Lung (tissue), 12 donors: Measurements from ENCODE around the gene MGAT4D. TPM values are rescaled to one million over a fixed set of nuclear protein-coding genes. Genes with fewer than 3 reads are reported as not detected.
"Not testable (repeated sequence)": the region's sequence is repeated elsewhere in the genome, so short reads cannot be mapped to it uniquely, and the experiment has no call there.

ENCODE experiments used
- ATAC-seq: fragments of 200-7000 bp; cut with Tn5 transposase; one replicate; pipeline ENCODE4 v1.9.1; 2020; ENCODE audit warnings: moderate number of reproducible peaks; ENCODE audit not compliant: insufficient read depth, low FRiP score
- DNase-seq, 3 donors: peaks; one replicate each; pipeline ENCODE4 v3.0.0-alpha.2; 2013 to 2017
- H3K27ac ChIP-seq, 2 donors: one replicate each; pipeline ENCODE4 v1.5.1; 2013; ENCODE audit warnings: mild to moderate bottlenecking in 2 of 2, moderate library complexity in 2 of 2, control low read depth in 1 of 2, inconsistent platforms in 1 of 2, low read depth in 1 of 2, low read length in 1 of 2
- H3K27me3 ChIP-seq, 3 donors: one replicate each; pipeline ENCODE4 v1.5.1; 2013; ENCODE audit warnings: low read length in 2 of 3; ENCODE audit not compliant: control insufficient read depth in 3 of 3, insufficient read depth in 3 of 3
- H3K36me3 ChIP-seq, 4 donors: one replicate each; pipeline ENCODE4 v1.5.1; 2013; ENCODE audit warnings: low read length in 4 of 4, mild to moderate bottlenecking in 1 of 4, moderate library complexity in 1 of 4; ENCODE audit not compliant: control insufficient read depth in 4 of 4, insufficient read depth in 4 of 4
- H3K4me1 ChIP-seq, 5 donors: one replicate each; pipeline ENCODE4 v1.5.1; 2013; ENCODE audit warnings: low read length in 5 of 5, mild to moderate bottlenecking in 2 of 5, moderate library complexity in 1 of 5; ENCODE audit not compliant: control insufficient read depth in 5 of 5, insufficient read depth in 5 of 5
- H3K4me3 ChIP-seq: one replicate; pipeline ENCODE4 v1.5.1; 2013; ENCODE audit warnings: mild to moderate bottlenecking, control low read depth, moderate library complexity
- H3K9ac ChIP-seq, 2 donors: one replicate each; pipeline ENCODE4 v1.5.1; 2013; ENCODE audit warnings: low read length in 2 of 2, control low read depth in 1 of 2; ENCODE audit not compliant: insufficient read depth in 1 of 2
- H3K9me3 ChIP-seq, 4 donors: one replicate each; pipeline ENCODE4 v1.5.1; 2013; ENCODE audit warnings: low read length in 3 of 4, mild to moderate bottlenecking in 1 of 4, moderate library complexity in 1 of 4; ENCODE audit not compliant: control insufficient read depth in 4 of 4, insufficient read depth in 3 of 4
- CTCF ChIP-seq: IDR thresholded peaks from 2 replicates; pipeline ENCODE4 v1.5.1; 2012; ENCODE audit warnings: mild to moderate bottlenecking; ENCODE audit errors: control extremely low read depth, extremely low read depth
- WGBS, 2 donors: extraction: QIAGEN DNeasy Blood & Tissue Kit; methylation state at CpG; one replicate each; pipeline ENCODE4 v1.1.7; 2013; 5-methylcytosine and 5-hydroxymethylcytosine counted together
- polyA plus RNA-seq, 2 donors: library from polyadenylated mRNA; stranded (reverse); fragments of 200-250 nt; gene quantifications; one replicate each; pipeline ENCODE4 v1.2.1, GENCODE V29; 2013
- total RNA-seq, 2 donors: library from RNA; depleted of rRNA in 1 of 2; stranded (reverse); fragments of >200 nt in 1 of 2; gene quantifications; one replicate each; pipeline ENCODE4 v1.2.1, GENCODE V29; 2014 to 2021
- donor health status: control.
- donor health status: control.
- donor health status: Bipolar disorder and iron deficiency.
- donor health status: healthy.
- donor health status: DM: yes; HTN: yes; CAD: no.

MGAT4D gene
- total and polyA plus RNA-seq, 4 donors = 0.12 to 1.1 TPM; not detected in 2

- Histone ChIP-seq H3K4me1 (peaks cover 0 to 11% (median 3%) of the 10 kb centered on the region in 5 donors), H3K4me3 (no peak overlapping the region), H3K9me3 (no peaks in the 10 kb centered on the region), H3K27ac (no peak overlapping the region), H3K27me3 (peaks cover 0 to 5% (median 2%) of the 10 kb centered on the region in 3 donors), H3K9ac (no peak overlapping the region), H3K36me3 (peaks cover 0 to 2% (median 0%) of the 10 kb centered on the region in 4 donors)
- DNase-seq = no peak
- TF ChIP-seq CTCF = no peak
- no peak for ATAC-seq
Measured at GRCh38 chr4:140423106-140423505, 75.0 kb downstream of the MGAT4D start.

GRCh38 chr4:140413130-140413969 is 84.7 kb downstream of the MGAT4D start:
- not testable (repeated sequence) for H3K27ac ChIP-seq, H3K4me3 ChIP-seq, H3K9me3 ChIP-seq, ATAC-seq, H3K36me3 ChIP-seq, H3K4me1 ChIP-seq, H3K9ac ChIP-seq, H3K27me3 ChIP-seq, DNase-seq
- WGBS, 2 donors = 90 to 92% methylated on average over 28 to 32 of the region's 32 CpGs

GRCh38 chr4:140408974-140409373 is 89.1 kb downstream of the MGAT4D start:
- Histone ChIP-seq H3K4me1 (no peaks in the 10 kb centered on the region), H3K9me3 (no peaks in the 10 kb centered on the region), H3K27me3 (no peaks in the 10 kb centered on the region), H3K36me3 (no peaks in the 10 kb centered on the region), H3K27ac (no peak overlapping the region), H3K9ac (no peak overlapping the region), H3K4me3 (no peak overlapping the region)
- DNase-seq (no peak), ATAC-seq (no peak)
- 81 to 90% methylated on average over 1 of the region's 1 CpG for WGBS, 2 donors
- TF ChIP-seq CTCF = no peak

- Histone ChIP-seq H3K9me3 (no peaks in the 10 kb centered on the region), H3K4me3 (no peak overlapping the region)
Measured at GRCh38 chr4:140406292-140406691, 91.8 kb downstream of the MGAT4D start.

More at GRCh38 chr4:140406292-140406691, 91.8 kb downstream of the MGAT4D start:
- Histone ChIP-seq H3K27ac (no peak overlapping the region), H3K36me3 (no peaks in the 10 kb centered on the region), H3K27me3 (no peaks in the 10 kb centered on the region), H3K9ac (no peak overlapping the region), H3K4me1 (no peaks in the 10 kb centered on the region)
- ATAC-seq (no peak), DNase-seq (no peak)
- no peak for TF ChIP-seq CTCF
